ENCODE measurements around the gene TMEM74B. TPM values are rescaled to one million over a fixed set of nuclear protein-coding genes. Genes with fewer than 3 reads are reported as not detected.

Gene TMEM74B
- total and polyA plus RNA-seq, 9 of the 15 experiments (the other 6 are each of a cell fraction or from before 2014, with no cell fraction given) = 0.24 to 19.0 (median 7.5) TPM

DNA sequence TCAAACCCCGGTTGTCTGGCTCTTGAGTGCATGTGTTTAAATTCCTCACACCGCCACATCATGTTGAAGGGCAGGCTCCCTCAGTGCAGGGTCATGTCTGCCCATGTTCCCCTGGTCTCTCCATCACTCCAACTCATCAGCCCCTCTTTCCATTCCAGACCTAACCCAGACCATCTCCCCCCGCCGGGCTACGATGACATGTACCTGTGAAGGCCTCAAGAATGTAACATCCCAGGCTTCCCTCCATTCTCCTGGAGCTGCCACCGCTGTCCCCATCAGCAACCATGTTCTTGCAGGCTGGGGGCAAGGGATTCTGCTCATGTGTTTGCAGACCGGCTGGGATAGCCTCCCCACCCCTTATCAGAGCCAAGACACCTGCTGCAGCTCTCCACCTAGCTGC lies 19.9 kb downstream of the TMEM74B start:
- Histone ChIP-seq H3K9me3 (replicated peaks; ENCODE audit: control insufficient read depth, insufficient read depth, low read depth, low read length) (no peaks in the 10 kb centered on the region), H3K36me3 (ENCODE audit: control insufficient read depth, insufficient read depth, low read length) (peaks cover 81% of the 10 kb centered on the region; the same call in 2 of the 3 replicates), H3K27me3 (ENCODE audit: control insufficient read depth in 2 of 2, insufficient read depth in 2 of 2, low read length in 2 of 2) (no peaks in the 10 kb centered on the region), H3K4me3 (no peak overlapping the region), H3K9ac (ENCODE audit: insufficient read depth in 1 of 2, low read depth in 2 of 2, low read length in 2 of 2) (peak overlapping the region in 1 of 2 experiments; percentile 40; a peak in 1 of 4 replicates), H3K79me2 (ENCODE audit: control insufficient read depth, insufficient read depth, low read length) (no peaks in the 10 kb centered on the region), H4K20me1 (replicated peaks; ENCODE audit: control insufficient read depth, insufficient read depth, low read length) (0 out of 2 replicates have a peak, but pooled peaks cover under 1% of the 10 kb centered on the region), H3K27ac (ENCODE audit: extremely low read depth, low read depth, low read length) (no peak overlapping the region), H3K4me2 (ENCODE audit: insufficient read depth, low read length) (no peak overlapping the region), H3K9me1 (ENCODE audit: control insufficient read depth, insufficient read depth, low read length) (no peaks in the 10 kb centered on the region), H2AFZ (ENCODE audit: low read depth, low read length) (no peak overlapping the region), H3K4me1 (replicated peaks in 1 of 2; ENCODE audit: control insufficient read depth in 2 of 2, insufficient read depth in 2 of 2, low read length in 2 of 2) (no peaks in the 10 kb centered on the region)
- FAIRE-seq (no peak), ATAC-seq (no peak), DNase-seq (ENCODE audit: extremely low read depth in 1 of 4, low spot score in 3 of 4) (no peak)
- in situ Hi-C loops (cut with MboI) (no loop called here), intact Hi-C loops (cut with micrococcal nuclease) (no loop called here)
- TF ChIP-seq TCF3 (CRISPR knock-in tag; IDR thresholded peaks at IDR 0.05) = 0 out of 2 replicates have a peak, but pooled peaks have one; percentile 21
- no peak for TF ChIP-seq ERF (CRISPR knock-in tag; IDR thresholded peaks at IDR 0.05)
- no peak for TF ChIP-seq ZC3H8 (IDR thresholded peaks at IDR 0.05)
- TF ChIP-seq RCOR1 (IDR thresholded peaks at IDR 0.05; ENCODE audit: borderline replicate concordance in 1 of 2, low read depth in 2 of 2, low read length in 2 of 2) = 0 out of 4 replicates have a peak, but pooled peaks of 1 of the 2 experiments have one; percentile 30
- TF ChIP-seq, protein P1, sequence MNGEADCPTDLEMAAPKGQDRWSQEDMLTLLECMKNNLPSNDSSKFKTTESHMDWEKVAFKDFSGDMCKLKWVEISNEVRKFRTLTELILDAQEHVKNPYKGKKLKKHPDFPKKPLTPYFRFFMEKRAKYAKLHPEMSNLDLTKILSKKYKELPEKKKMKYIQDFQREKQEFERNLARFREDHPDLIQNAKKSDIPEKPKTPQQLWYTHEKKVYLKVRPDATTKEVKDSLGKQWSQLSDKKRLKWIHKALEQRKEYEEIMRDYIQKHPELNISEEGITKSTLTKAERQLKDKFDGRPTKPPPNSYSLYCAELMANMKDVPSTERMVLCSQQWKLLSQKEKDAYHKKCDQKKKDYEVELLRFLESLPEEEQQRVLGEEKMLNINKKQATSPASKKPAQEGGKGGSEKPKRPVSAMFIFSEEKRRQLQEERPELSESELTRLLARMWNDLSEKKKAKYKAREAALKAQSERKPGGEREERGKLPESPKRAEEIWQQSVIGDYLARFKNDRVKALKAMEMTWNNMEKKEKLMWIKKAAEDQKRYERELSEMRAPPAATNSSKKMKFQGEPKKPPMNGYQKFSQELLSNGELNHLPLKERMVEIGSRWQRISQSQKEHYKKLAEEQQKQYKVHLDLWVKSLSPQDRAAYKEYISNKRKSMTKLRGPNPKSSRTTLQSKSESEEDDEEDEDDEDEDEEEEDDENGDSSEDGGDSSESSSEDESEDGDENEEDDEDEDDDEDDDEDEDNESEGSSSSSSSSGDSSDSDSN (IDR thresholded peaks at IDR 0.05; ENCODE audit: borderline replicate concordance in 1 of 2, low read depth in 2 of 2, low read length in 2 of 2) = no peak
- no peak for TF ChIP-seq RNF2 (IDR thresholded peaks at IDR 0.05)
- TF ChIP-seq NFXL1 (CRISPR knock-in tag; IDR thresholded peaks at IDR 0.05) = no peak
- no peak for TF ChIP-seq PCBP2 (IDR thresholded peaks at IDR 0.05; ENCODE audit: low read depth, low read length, poor library complexity, severe bottlenecking)
- WGBS (ENCODE audit: insufficient coverage, low coverage, missing lambda C conversion rate) = 88% methylated on average over 6 of the region's 7 CpGs
- ChIA-PET CTCF (ENCODE audit: low intra/inter-chr PET ratio) (no interaction called here), POLR2A (no interaction called here)
- BruUV-seq (replicated peaks) = TSS peak; percentile 70

Data from K562 (cell line).